K562 (cell line): Measurements from ENCODE around the gene ECE2. TPM values are rescaled to one million over a fixed set of nuclear protein-coding genes. Genes with fewer than 3 reads are reported as not detected.
A peak's percentile ranks its signal among the peaks of the same experiment; 100 is the strongest.

ENCODE experiments used
- GABPA ChIP-seq: fragments of 200-800 bp; sonication (Bioruptor generic); conservative IDR thresholded peaks from 2 replicates; pipeline ENCODE4 v1.6.1; 2016; ENCODE audit warnings: low read depth, missing genetic modification characterization, missing compliant biosample characterization
- JUN ChIP-seq, 2 experiments: sonication (generic) in 1 of 2; formaldehyde crosslinking in 1 of 2; IDR thresholded peaks; 2 replicates each; pipeline versions ENCODE4 v1.6.1 to v1.8.0; 2012 to 2022; ENCODE audit warnings: borderline replicate concordance in 2 of 2, mild to moderate bottlenecking in 2 of 2, improper control_type of control experiment in 1 of 2, low read depth in 1 of 2, low read length in 1 of 2, missing genetic modification reagents in 1 of 2
- MTA1 ChIP-seq: fragments of 450-650 bp; IDR thresholded peaks from 2 replicates; pipeline ENCODE4 v1.6.1; 2017; ENCODE audit warnings: borderline replicate concordance
- POLR2G ChIP-seq: fragments of 200-400 bp; formaldehyde crosslinking; IDR thresholded peaks from 2 replicates; pipeline ENCODE4 v1.6.1; 2017; ENCODE audit warnings: low read depth, mild to moderate bottlenecking, antibody characterized with exemption, low read length, moderate library complexity
- TARDBP ChIP-seq: fragments of 450-650 bp; IDR thresholded peaks from 2 replicates; pipeline ENCODE4 v1.6.1; 2016
- TRIM28 ChIP-seq: fragments of 450-650 bp; IDR thresholded peaks from 2 replicates; pipeline ENCODE4 v1.6.1; 2017
- TSHZ1 ChIP-seq: fragments of 250-450 bp; sonication (Bioruptor Pico); IDR thresholded peaks from 2 replicates; pipeline ENCODE4 v1.4.0; 2020; ENCODE audit warnings: mild to moderate bottlenecking, moderate library complexity
- ZBTB17 ChIP-seq: fragments of 450-650 bp; formaldehyde crosslinking; IDR thresholded peaks from 2 replicates; pipeline ENCODE4 v1.4.0; 2020; ENCODE audit warnings: mild to moderate bottlenecking
- ZBTB7A ChIP-seq: IDR thresholded peaks from 2 replicates; pipeline ENCODE4 v1.6.1; 2011; ENCODE audit warnings: low read depth, mild to moderate bottlenecking, low read length, moderate library complexity, borderline replicate concordance; ENCODE audit not compliant: control insufficient read depth
- ZNF12 ChIP-seq: sonication (generic); formaldehyde crosslinking; IDR thresholded peaks from 2 replicates; pipeline ENCODE4 v1.4.0; 2020; ENCODE audit warnings: mild to moderate bottlenecking, missing genetic modification reagents
- ZNF282 ChIP-seq: sonication (generic); formaldehyde crosslinking; IDR thresholded peaks from 2 replicates; pipeline ENCODE4 v1.8.1; 2023; ENCODE audit warnings: missing genetic modification reagents
- ZNF395 ChIP-seq: fragments of 200-800 bp; sonication (Bioruptor generic); IDR thresholded peaks from 2 replicates; pipeline ENCODE4 v1.6.1; 2017; ENCODE audit warnings: missing genetic modification characterization, missing compliant biosample characterization
- ZNF586 ChIP-seq: fragments of 450-650 bp; formaldehyde crosslinking; conservative IDR thresholded peaks from 2 replicates; pipeline ENCODE4 v1.4.0; 2020; ENCODE audit warnings: mild to moderate bottlenecking, moderate library complexity
- polyA plus RNA-seq, 8 experiments: library from polyadenylated mRNA; depleted of rRNA in 4 of 8; stranded (reverse) in 5 of 8; unstranded in 3 of 8; fragments of >200 nt; fragmentation: Nextera tagmentation in 2 of 8; fragmentation: Illumina TruSeq in 1 of 8; extraction: Ambion mirVana in 2 of 8; extraction: Trizol in 1 of 8; gene quantifications; 2 replicates each; pipeline versions ENCODE4 v1.2.1 to v1.2.3, GENCODE V29; 2011 to 2014; ENCODE audit warnings: inconsistent platforms in 1 of 8, missing spikeins in 1 of 8
- total RNA-seq, 7 experiments: library from RNA; depleted of rRNA in 6 of 7; stranded (reverse); fragments of >200 nt in 6 of 7; fragmentation: Illumina TruSeq in 2 of 7; extraction: Trizol in 2 of 7; gene quantifications; 2 replicates each; pipeline versions ENCODE4 v1.2.1 to v1.2.3, GENCODE V29; 2011 to 2021; ENCODE audit warnings: low replicate concordance in 1 of 7
- TF ChIP-seq, protein P1 (sequence below), 3 experiments: fragments of 200-800 bp in 1 of 3; sonication (Bioruptor generic) in 1 of 3; sonication (generic) in 1 of 3; formaldehyde crosslinking in 1 of 3; IDR thresholded peaks; 2 replicates each; pipeline versions ENCODE4 v1.6.1 to v1.8.0; 2016 to 2022; ENCODE audit warnings: mild to moderate bottlenecking in 2 of 3, missing compliant biosample characterization in 2 of 3, missing genetic modification characterization in 2 of 3, missing genetic modification reagents in 1 of 3
- TF ChIP-seq, protein P2 (sequence below), 2 experiments: fragments of 450-650 bp in 1 of 2; sonication (generic) in 1 of 2; formaldehyde crosslinking in 1 of 2; IDR thresholded peaks in 1 of 2; conservative IDR thresholded peaks in 1 of 2; 2 replicates each; pipeline versions ENCODE4 v1.6.1 to v1.8.1; 2016 to 2023; ENCODE audit warnings: mild to moderate bottlenecking in 2 of 2, moderate library complexity in 2 of 2, inconsistent platforms in 1 of 2, missing genetic modification reagents in 1 of 2
- TF ChIP-seq, protein P3 (sequence below): sonication (generic); IDR thresholded peaks from 2 replicates; pipeline ENCODE4 v1.6.1; 2016

Gene ECE2
- total and polyA plus RNA-seq, 9 of the 15 experiments (the other 6 are each of a cell fraction or from before 2014, with no cell fraction given), result not detected

DNA sequence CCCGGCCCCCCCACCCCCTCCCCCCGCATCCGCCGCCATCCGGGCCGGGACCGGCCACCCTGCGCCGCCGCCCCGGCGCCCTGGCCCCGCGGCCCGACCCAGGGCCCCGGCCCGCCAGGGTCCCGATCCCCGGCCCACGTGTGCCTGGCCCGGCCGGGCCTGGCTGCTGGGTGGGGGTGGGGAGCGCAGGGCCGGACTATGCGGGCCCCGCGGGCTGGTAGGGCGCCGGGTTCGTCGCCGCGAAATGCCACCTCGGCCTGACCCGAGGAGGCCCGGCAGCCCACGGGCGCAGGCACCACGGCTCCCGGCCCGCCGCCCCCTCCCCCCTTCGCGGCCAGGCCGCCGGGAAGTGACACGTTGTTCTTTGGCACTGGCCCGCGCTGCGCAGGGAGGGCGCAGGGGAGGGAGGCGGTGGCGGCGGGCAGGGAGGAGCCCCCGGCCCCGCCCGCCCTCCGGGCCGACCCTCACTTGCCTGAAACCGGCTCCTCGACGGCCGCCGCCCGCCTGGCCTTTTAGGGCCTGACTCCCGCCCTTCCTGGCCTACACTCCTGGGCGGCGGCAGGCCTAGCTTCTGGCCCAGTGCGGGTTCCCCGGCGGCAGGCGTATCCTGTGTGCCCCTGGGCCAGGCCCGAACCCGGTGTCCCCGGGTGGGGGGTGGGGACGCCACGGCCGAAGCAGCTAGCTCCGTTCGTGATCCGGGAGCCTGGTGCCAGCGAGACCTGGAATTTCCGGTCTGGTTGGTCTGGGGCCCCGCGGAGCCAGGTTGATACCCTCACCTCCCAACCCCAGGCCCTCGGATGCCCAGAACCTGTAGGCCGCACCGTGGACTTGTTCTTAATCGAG, 39.1 kb downstream of the ECE2 start (continued):
- no peak for TF ChIP-seq ZNF586
- TF ChIP-seq TRIM28, result no peak
- TF ChIP-seq ZNF282 (CRISPR knock-in tag), result no peak
- TF ChIP-seq TSHZ1, result no peak
- TF ChIP-seq MTA1, result no peak
- TF ChIP-seq, protein P1, sequence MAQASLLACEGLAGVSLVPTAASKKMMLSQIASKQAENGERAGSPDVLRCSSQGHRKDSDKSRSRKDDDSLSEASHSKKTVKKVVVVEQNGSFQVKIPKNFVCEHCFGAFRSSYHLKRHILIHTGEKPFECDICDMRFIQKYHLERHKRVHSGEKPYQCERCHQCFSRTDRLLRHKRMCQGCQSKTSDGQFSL (CRISPR knock-in tag; IDR thresholded peaks at IDR 0.05), result no peak; the same call in 1 of the 2 replicates
- TF ChIP-seq, protein P1 (tag; IDR thresholded peaks at IDR 0.05), result peak in 1 of 2 experiments; percentile 86; a peak in 2 of 4 replicates
- no peak for TF ChIP-seq JUN (IDR thresholded peaks at IDR 0.05; ENCODE audit: borderline replicate concordance, low read depth, low read length)
- no peak for TF ChIP-seq JUN (CRISPR knock-in tag; IDR thresholded peaks at IDR 0.05; ENCODE audit: borderline replicate concordance)
- peak; percentile 87 for TF ChIP-seq POLR2G
- no peak for TF ChIP-seq ZBTB17 (CRISPR knock-in tag)
- peak; percentile 68; the same call in 1 of the 2 replicates for TF ChIP-seq ZBTB7A
- no peak for TF ChIP-seq TARDBP
- peak; percentile 86; the same call in 1 of the 2 replicates for TF ChIP-seq ZNF395 (CRISPR knock-in tag)
- no peak for TF ChIP-seq ZNF12 (CRISPR knock-in tag)
- TF ChIP-seq, protein P2, sequence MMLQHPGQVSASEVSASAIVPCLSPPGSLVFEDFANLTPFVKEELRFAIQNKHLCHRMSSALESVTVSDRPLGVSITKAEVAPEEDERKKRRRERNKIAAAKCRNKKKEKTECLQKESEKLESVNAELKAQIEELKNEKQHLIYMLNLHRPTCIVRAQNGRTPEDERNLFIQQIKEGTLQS (IDR thresholded peaks at IDR 0.05), result no peak
- TF ChIP-seq, protein P2 (CRISPR knock-in tag; conservative IDR thresholded peaks at IDR 0.05), result no peak
- TF ChIP-seq, protein P3, sequence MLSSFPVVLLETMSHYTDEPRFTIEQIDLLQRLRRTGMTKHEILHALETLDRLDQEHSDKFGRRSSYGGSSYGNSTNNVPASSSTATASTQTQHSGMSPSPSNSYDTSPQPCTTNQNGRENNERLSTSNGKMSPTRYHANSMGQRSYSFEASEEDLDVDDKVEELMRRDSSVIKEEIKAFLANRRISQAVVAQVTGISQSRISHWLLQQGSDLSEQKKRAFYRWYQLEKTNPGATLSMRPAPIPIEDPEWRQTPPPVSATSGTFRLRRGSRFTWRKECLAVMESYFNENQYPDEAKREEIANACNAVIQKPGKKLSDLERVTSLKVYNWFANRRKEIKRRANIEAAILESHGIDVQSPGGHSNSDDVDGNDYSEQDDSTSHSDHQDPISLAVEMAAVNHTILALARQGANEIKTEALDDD, result no peak
- TF ChIP-seq GABPA (tag), result peak; percentile 65
